ENCODE results near the gene ASCC1. TPM values are rescaled to one million over a fixed set of nuclear protein-coding genes. Genes with fewer than 3 reads are reported as not detected.

Gene ASCC1, protein sequence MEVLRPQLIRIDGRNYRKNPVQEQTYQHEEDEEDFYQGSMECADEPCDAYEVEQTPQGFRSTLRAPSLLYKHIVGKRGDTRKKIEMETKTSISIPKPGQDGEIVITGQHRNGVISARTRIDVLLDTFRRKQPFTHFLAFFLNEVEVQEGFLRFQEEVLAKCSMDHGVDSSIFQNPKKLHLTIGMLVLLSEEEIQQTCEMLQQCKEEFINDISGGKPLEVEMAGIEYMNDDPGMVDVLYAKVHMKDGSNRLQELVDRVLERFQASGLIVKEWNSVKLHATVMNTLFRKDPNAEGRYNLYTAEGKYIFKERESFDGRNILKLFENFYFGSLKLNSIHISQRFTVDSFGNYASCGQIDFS
- total RNA-seq (10 to 100 TPM; 23.7 to 41.7 (median 37.9) TPM), polyA plus RNA-seq (10 to 100 TPM; 11.9 to 22.0 (median 18.4) TPM)
- long read RNA-seq, donor 1, partial matches to known transcripts, result 41 of 133 reads
- long read RNA-seq, donor 1, other reads (novel, unspliced or antisense), result 89 of 133 reads
- long read RNA-seq, donor 2, transcript ASCC1-202 (10 exons, 2,002 nt), result major isoform, 5 of 243 reads
- long read RNA-seq, donor 2, partial matches to known transcripts, result 156 of 243 reads
- long read RNA-seq, donor 2, other reads (novel, unspliced or antisense), result 81 of 243 reads

DNA sequence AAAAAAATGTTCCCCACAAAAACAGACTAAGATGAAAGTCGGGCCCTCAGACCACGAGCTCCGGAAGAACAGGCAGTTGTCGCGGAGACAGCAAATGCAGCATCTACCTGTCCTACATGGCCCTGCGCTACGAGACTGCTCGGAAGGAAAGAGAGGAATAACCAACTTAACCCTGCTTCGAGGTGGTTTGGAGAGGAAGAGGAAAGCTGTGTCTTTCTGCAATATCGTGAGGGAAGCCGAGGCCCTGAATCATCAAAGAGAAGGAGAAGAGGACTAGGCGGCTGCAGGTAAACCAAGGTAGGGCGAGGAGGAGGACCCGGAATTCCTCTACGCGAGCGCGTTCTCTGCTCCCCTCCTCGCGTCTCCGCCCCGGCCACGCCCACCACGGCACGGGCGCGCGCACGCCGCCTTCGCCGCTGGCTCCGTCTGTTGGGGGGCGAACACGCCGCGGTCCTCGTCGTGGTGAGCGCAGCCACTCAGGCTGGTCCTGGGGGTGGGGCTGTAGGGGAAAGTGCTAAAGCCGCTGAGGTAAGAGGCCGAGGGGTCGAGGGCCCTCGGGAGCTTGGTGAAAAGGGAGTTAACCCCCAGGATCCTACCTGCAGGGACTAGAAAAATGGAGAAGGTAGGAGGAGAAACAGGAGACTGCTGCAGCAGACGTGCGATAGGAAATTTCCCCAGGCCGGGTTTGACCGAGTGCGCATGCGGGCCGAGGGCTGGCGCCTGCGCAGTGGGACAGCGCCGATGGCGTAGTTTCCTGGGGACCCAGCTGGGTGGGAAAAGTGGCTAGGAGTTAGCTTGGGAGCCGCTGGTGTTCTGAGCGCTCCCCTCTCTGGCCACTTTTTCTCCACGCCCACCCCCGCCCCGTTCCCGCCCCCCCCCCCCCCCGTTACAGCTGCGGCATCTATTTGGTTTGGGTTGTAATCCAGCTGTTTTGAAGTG, at the start of gene ASCC1, which contains the start of gene ANAPC16:
Gene ASCC1 (minus strand): TSS at position 666 of the 939 bp plus-strand sequence. CDS start 2,978 bp downstream, outside the sequence.
Gene ANAPC16 (plus strand): TSS at position 402 of the 939 bp plus-strand sequence. CDS start 7,903 bp downstream, outside the sequence.
- Histone ChIP-seq H3K4me1 (peaks cover 41 to 90% (median 64%) of the 10 kb centered on the region in 6 donors), H3K4me3 (peak within 1 kb of the TSS; percentile 52 to 83 (median 64)), H3K27me3 (replicated peaks in 1 of 7) (no peaks in the 10 kb centered on the region), H3K36me3 (peaks cover 0 to 33% (median 24%) of the 10 kb centered on the region in 6 donors), H3K9me3 (no peaks in the 10 kb centered on the region), H3K27ac (peak within 1 kb of the TSS; percentile 94 to 100 (median 98))
- peak; percentile 30 to 89 (median 83) for TF ChIP-seq POLR2A (IDR thresholded peaks at IDR 0.05)
- TF ChIP-seq, protein P1, sequence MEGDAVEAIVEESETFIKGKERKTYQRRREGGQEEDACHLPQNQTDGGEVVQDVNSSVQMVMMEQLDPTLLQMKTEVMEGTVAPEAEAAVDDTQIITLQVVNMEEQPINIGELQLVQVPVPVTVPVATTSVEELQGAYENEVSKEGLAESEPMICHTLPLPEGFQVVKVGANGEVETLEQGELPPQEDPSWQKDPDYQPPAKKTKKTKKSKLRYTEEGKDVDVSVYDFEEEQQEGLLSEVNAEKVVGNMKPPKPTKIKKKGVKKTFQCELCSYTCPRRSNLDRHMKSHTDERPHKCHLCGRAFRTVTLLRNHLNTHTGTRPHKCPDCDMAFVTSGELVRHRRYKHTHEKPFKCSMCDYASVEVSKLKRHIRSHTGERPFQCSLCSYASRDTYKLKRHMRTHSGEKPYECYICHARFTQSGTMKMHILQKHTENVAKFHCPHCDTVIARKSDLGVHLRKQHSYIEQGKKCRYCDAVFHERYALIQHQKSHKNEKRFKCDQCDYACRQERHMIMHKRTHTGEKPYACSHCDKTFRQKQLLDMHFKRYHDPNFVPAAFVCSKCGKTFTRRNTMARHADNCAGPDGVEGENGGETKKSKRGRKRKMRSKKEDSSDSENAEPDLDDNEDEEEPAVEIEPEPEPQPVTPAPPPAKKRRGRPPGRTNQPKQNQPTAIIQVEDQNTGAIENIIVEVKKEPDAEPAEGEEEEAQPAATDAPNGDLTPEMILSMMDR (IDR thresholded peaks at IDR 0.05 in 8 of 11, conservative IDR thresholded peaks at IDR 0.05 in 3 of 11), result peak in 1 of 11 experiments; percentile 28
- TF ChIP-seq POLR2AphosphoS5 (IDR thresholded peaks at IDR 0.05), result peak; percentile 100
- WGBS, 5 donors, result 0 to 1% (median 0%) methylated on average over 59 to 64 of the region's 64 CpGs
- intact Hi-C loops (cut with DNase I; ENCODE audit: low total_unique reads), result loop anchor here (10.0 kb wide), 1 partner anchor 59 kb away; the partner anchor contains the start of gene DDIT4
- DNase-seq, result peak; percentile 99

DNA sequence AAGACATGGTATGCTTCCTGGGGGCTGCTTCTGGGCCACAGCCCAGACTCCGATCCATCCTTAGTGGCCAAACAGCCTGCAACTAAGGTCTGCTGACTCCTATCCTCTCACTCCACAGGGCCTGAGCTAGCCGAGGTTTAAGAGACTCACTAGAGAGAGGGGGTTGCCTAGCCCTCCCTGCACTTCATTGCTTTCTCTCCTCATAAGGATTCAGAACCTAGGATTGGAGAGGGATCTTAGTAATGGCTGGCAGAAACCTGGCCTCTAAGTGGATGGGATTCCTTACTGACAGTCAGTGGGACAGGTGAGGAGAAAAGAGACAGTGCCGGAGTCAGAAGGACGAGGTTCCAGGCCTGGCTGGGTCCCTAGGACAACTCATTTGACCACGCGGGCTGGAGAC, 49.4 kb upstream of the ASCC1 start:
- 89 to 97% (median 92%) methylated on average over 6 of the region's 6 CpGs for WGBS, 5 donors
- H3K36me3 ChIP-seq, result no peaks in the 10 kb centered on the region
- DNase-seq, result no peak
- H3K27me3 ChIP-seq (replicated peaks in 1 of 7), result no peaks in the 10 kb centered on the region
- intact Hi-C loops (cut with DNase I; ENCODE audit: low total_unique reads), result no loop called here
- peak overlapping the region in 2 of 8 donors; percentile 3 to 30 for H3K27ac ChIP-seq
- peaks cover 11 to 61% (median 35%) of the 10 kb centered on the region in 6 donors for H3K4me1 ChIP-seq
- no peaks in the 10 kb centered on the region for H3K9me3 ChIP-seq
- TF ChIP-seq, protein P1 (IDR thresholded peaks at IDR 0.05 in 8 of 11, conservative IDR thresholded peaks at IDR 0.05 in 3 of 11), result no peak
- TF ChIP-seq POLR2AphosphoS5 (IDR thresholded peaks at IDR 0.05) (no peak), POLR2A (IDR thresholded peaks at IDR 0.05) (no peak)
- no peak overlapping the region for H3K4me3 ChIP-seq

GRCh38 chr10:72264536-72264935, 48.5 kb upstream of the ASCC1 start:
- intact Hi-C loops (cut with DNase I; ENCODE audit: low total_unique reads), result no loop called here
- Histone ChIP-seq H3K27ac (peak overlapping the region in 4 of 8 donors; percentile 36 to 93 (median 48)), H3K36me3 (no peaks in the 10 kb centered on the region), H3K4me1 (peaks cover 21 to 65% (median 44%) of the 10 kb centered on the region in 6 donors), H3K4me3 (no peak overlapping the region), H3K9me3 (no peaks in the 10 kb centered on the region), H3K27me3 (replicated peaks in 1 of 7) (no peaks in the 10 kb centered on the region)
- no peak for DNase-seq
- TF ChIP-seq POLR2AphosphoS5 (IDR thresholded peaks at IDR 0.05) (no peak), POLR2A (IDR thresholded peaks at IDR 0.05) (no peak)
- TF ChIP-seq, protein P1 (IDR thresholded peaks at IDR 0.05 in 8 of 11, conservative IDR thresholded peaks at IDR 0.05 in 3 of 11), result no peak
- 96 to 100% (median 100%) methylated on average over 1 of the region's 1 CpG for WGBS, 5 donors

Data from spleen (tissue), 13 donors.